H9 (cell line): Measurements from ENCODE around the gene MRPL3. TPM values are rescaled to one million over a fixed set of nuclear protein-coding genes. Genes with fewer than 3 reads are reported as not detected.

Experiments
- DNase-seq: peaks from one replicate; pipeline ENCODE4 v3.0.0-alpha.2; 2017
- H2AFZ ChIP-seq: one replicate; pipeline ENCODE4 v1.6.1; 2013; ENCODE audit warnings: mild to moderate bottlenecking, low read length, control low read depth, moderate library complexity
- H2AK5ac ChIP-seq: 2 replicates; pipeline ENCODE4 v1.6.1; 2013; ENCODE audit warnings: low read length, control low read depth, mixed read lengths; ENCODE audit not compliant: insufficient read length
- H2BK120ac ChIP-seq: one replicate; pipeline ENCODE4 v1.6.1; 2013; ENCODE audit warnings: low read depth, mild to moderate bottlenecking, low read length, control low read depth, inconsistent platforms; ENCODE audit not compliant: poor library complexity, severe bottlenecking
- H2BK12ac ChIP-seq: 2 replicates; pipeline ENCODE4 v1.6.1; 2013; ENCODE audit warnings: low read length, control low read depth, mixed read lengths, low read depth; ENCODE audit not compliant: insufficient read length
- H2BK15ac ChIP-seq: 2 replicates; pipeline ENCODE4 v1.6.1; 2013; ENCODE audit warnings: low read depth, low read length, control low read depth
- H2BK20ac ChIP-seq: one replicate; pipeline ENCODE4 v1.6.1; 2013; ENCODE audit warnings: low read depth, mild to moderate bottlenecking, low read length, control low read depth, inconsistent platforms; ENCODE audit not compliant: poor library complexity, severe bottlenecking
- H2BK5ac ChIP-seq: 2 replicates; pipeline ENCODE4 v1.6.1; 2013; ENCODE audit warnings: low read length, control low read depth, mixed read lengths; ENCODE audit not compliant: insufficient read length
- H3K14ac ChIP-seq: 2 replicates; pipeline ENCODE4 v1.6.1; 2013; ENCODE audit warnings: low read length, control low read depth; ENCODE audit not compliant: insufficient read depth
- H3K18ac ChIP-seq: 2 replicates; pipeline ENCODE4 v1.6.1; 2013; ENCODE audit warnings: low read depth, mild to moderate bottlenecking, mixed read lengths, low read length, control low read depth; ENCODE audit not compliant: insufficient read length
- H3K23ac ChIP-seq: 2 replicates; pipeline ENCODE4 v1.6.1; 2013; ENCODE audit warnings: low read length, control low read depth, mixed read lengths, low read depth; ENCODE audit not compliant: insufficient read length
- H3K23me2 ChIP-seq: 2 replicates; pipeline ENCODE4 v1.6.1; 2013; ENCODE audit warnings: low read depth, mild to moderate bottlenecking, mixed read lengths, low read length, control low read depth; ENCODE audit not compliant: insufficient read length, poor library complexity, severe bottlenecking
- H3K27ac ChIP-seq: 2 replicates; pipeline ENCODE4 v1.5.1; 2013; ENCODE audit warnings: low read length, control low read depth, mixed read lengths, low read depth; ENCODE audit not compliant: insufficient read length
- H3K27me3 ChIP-seq: 2 replicates; pipeline ENCODE4 v1.6.1; 2013; ENCODE audit warnings: low read length, control low read depth, inconsistent platforms; ENCODE audit not compliant: insufficient read depth
- H3K4ac ChIP-seq: 2 replicates; pipeline ENCODE4 v1.6.1; 2013; ENCODE audit warnings: low read depth, mild to moderate bottlenecking, control low read depth, inconsistent platforms, low read length, moderate library complexity
- H3K4me1 ChIP-seq: 2 replicates; pipeline ENCODE4 v1.6.1; 2013; ENCODE audit warnings: low read length, control low read depth, inconsistent platforms; ENCODE audit not compliant: insufficient read depth
- H3K4me2 ChIP-seq: 2 replicates; pipeline ENCODE4 v1.6.1; 2013; ENCODE audit warnings: low read length, control low read depth, mixed read lengths; ENCODE audit not compliant: insufficient read length, insufficient read depth
- H3K56ac ChIP-seq: 2 replicates; pipeline ENCODE4 v1.6.1; 2013; ENCODE audit warnings: low read depth, mild to moderate bottlenecking, mixed read lengths, low read length, control low read depth; ENCODE audit not compliant: insufficient read length
- H3K79me1 ChIP-seq: 2 replicates; pipeline ENCODE4 v1.6.1; 2013; ENCODE audit warnings: low read depth, mild to moderate bottlenecking, moderate library complexity, low read length, control low read depth, inconsistent platforms; ENCODE audit not compliant: insufficient read depth, poor library complexity, severe bottlenecking
- H3K79me2 ChIP-seq: 2 replicates; pipeline ENCODE4 v1.6.1; 2013; ENCODE audit warnings: low read length, control low read depth, inconsistent platforms; ENCODE audit not compliant: insufficient read depth
- H3K9ac ChIP-seq: 2 replicates; pipeline ENCODE4 v1.6.1; 2013; ENCODE audit warnings: low read length, control low read depth, mixed read lengths; ENCODE audit not compliant: insufficient read length; ENCODE audit errors: extremely low read depth
- H3K9me3 ChIP-seq: one replicate; pipeline ENCODE4 v1.6.1; 2013; ENCODE audit warnings: low read depth, low read length, inconsistent platforms; ENCODE audit not compliant: control insufficient read depth
- H3T11ph ChIP-seq: one replicate; pipeline ENCODE4 v1.6.1; 2013; ENCODE audit warnings: mild to moderate bottlenecking, low read length, control low read depth, inconsistent platforms
- H4K20me1 ChIP-seq: one replicate; pipeline ENCODE4 v1.6.1; 2013; ENCODE audit not compliant: control insufficient read depth, insufficient read length, insufficient read depth
- H4K5ac ChIP-seq: 2 replicates; pipeline ENCODE4 v1.6.1; 2013; ENCODE audit warnings: low read depth, mild to moderate bottlenecking, mixed read lengths, low read length, control low read depth; ENCODE audit not compliant: insufficient read length
- H4K8ac ChIP-seq: replicated peaks from 2 replicates; pipeline ENCODE4 v1.6.1; 2013; ENCODE audit warnings: low read length, control low read depth, mixed read lengths, low read depth; ENCODE audit not compliant: insufficient read length
- H4K91ac ChIP-seq: 2 replicates; pipeline ENCODE4 v1.6.1; 2013; ENCODE audit warnings: low read depth, mild to moderate bottlenecking, moderate library complexity, mixed read lengths, low read length, control low read depth; ENCODE audit not compliant: insufficient read length
- H3K27ac Mint-ChIP-seq, 3 experiments: 2 replicates in 2 of 3; 3 replicates in 1 of 3; pipeline ENCODE4 v1.8.0; 2020 to 2021; ENCODE audit warnings: mixed read lengths in 3 of 3, mild to moderate bottlenecking in 1 of 3, moderate library complexity in 1 of 3
- H3K27me3 Mint-ChIP-seq: 2 replicates; pipeline ENCODE4 v1.8.0; 2021; ENCODE audit warnings: low read depth, mild to moderate bottlenecking, moderate library complexity, mixed read lengths
- H3K36me3 Mint-ChIP-seq, 3 experiments: 2 replicates in 2 of 3; 3 replicates in 1 of 3; pipeline ENCODE4 v1.8.0; 2020 to 2021; ENCODE audit warnings: low read depth in 3 of 3, mixed read lengths in 3 of 3; ENCODE audit not compliant: insufficient read depth in 1 of 3
- H3K4me1 Mint-ChIP-seq, 2 experiments: 2 replicates each; pipeline ENCODE4 v1.8.0; 2020; ENCODE audit warnings: mixed read lengths in 2 of 2
- H3K4me3 Mint-ChIP-seq, 2 experiments: 2 replicates in 1 of 2; 3 replicates in 1 of 2; pipeline ENCODE4 v1.8.0; 2020 to 2021; ENCODE audit warnings: mild to moderate bottlenecking in 2 of 2, mixed read lengths in 2 of 2, moderate library complexity in 1 of 2
- H3K9me3 Mint-ChIP-seq, 2 experiments: 2 replicates in 1 of 2; 3 replicates in 1 of 2; pipeline ENCODE4 v1.8.0; 2020; ENCODE audit warnings: mild to moderate bottlenecking in 2 of 2, mixed read lengths in 2 of 2, moderate library complexity in 1 of 2
- WGBS: extraction: QIAGEN DNeasy Blood & Tissue Kit; methylation state at CpG from one replicate; pipeline ENCODE4 v1.1.7; 2013; ENCODE audit warnings: missing lambda C conversion rate, low lambda C conversion rate, mixed read lengths; ENCODE audit not compliant: insufficient read length; ENCODE audit errors: extremely low coverage; 5-methylcytosine and 5-hydroxymethylcytosine counted together
- total RNA-seq: library from RNA; stranded (reverse); gene quantifications from 2 replicates; pipeline ENCODE4 v1.2.1, GENCODE V29; 2021
- TF ChIP-seq, protein P1 (sequence below): fragments of 200-600 bp; sonication (generic); conservative IDR thresholded peaks from 3 replicates; pipeline ENCODE4 v1.8.0; 2021; ENCODE audit warnings: antibody characterized with exemption, mild to moderate bottlenecking

MRPL3 gene
- total RNA-seq, 1 experiment from 2014 or later = 154 TPM

DNA sequence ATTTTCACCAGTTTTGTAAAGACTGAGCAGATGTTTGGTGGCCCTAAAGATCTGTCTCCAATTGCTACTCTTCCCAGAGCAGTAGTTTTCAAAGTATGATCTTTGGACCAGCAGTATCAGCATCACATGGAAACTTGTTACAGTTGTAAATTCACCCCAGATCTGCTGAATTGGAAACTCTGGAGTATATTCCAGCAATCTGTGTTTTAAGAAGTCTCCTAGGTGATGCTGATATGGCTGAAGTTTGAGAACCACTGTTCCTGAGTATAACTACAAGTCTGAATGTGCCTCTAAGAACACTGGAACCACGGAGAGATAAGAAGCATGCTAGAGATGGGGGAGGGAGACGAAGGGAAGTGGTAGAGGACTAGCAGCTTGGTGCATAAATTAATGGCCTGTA is 75.5 kb downstream of the MRPL3 start:
- H3K9me3 Mint-ChIP-seq = no peaks in the 10 kb centered on the region
- peaks cover 3 to 6% of the 10 kb centered on the region in 2 experiments; a peak in 3 of 4 replicates for H3K4me1 Mint-ChIP-seq
- Histone ChIP-seq H3K79me2 (no peaks in the 10 kb centered on the region), H3K4me1 (peaks cover 6% of the 10 kb centered on the region), H3K4me2 (no peak overlapping the region), H3K9me3 (no peaks in the 10 kb centered on the region), H2BK12ac (no peak overlapping the region), H3K27ac (no peak overlapping the region), H3K18ac (no peak overlapping the region), H3K27me3 (no peaks in the 10 kb centered on the region), H4K5ac (no peak overlapping the region), H4K8ac (no peak overlapping the region), H4K20me1 (no peaks in the 10 kb centered on the region), H3K9ac (no peak overlapping the region), H2BK15ac (no peak overlapping the region), H2BK20ac (no peak overlapping the region), H2BK5ac (no peak overlapping the region), H2AFZ (no peak overlapping the region), H4K91ac (no peak overlapping the region), H3K14ac (no peak overlapping the region), H2BK120ac (no peak overlapping the region), H2AK5ac (no peak overlapping the region), H3T11ph (no peak overlapping the region), H3K56ac (no peak overlapping the region), H3K23me2 (no peaks in the 10 kb centered on the region), H3K23ac (no peak overlapping the region), H3K79me1 (no peaks in the 10 kb centered on the region), H3K4ac (no peak overlapping the region)
- DNase-seq = no peak
- no CpG with 5 or more reads among the region's 2 CpGs for WGBS
- no peaks in the 10 kb centered on the region for H3K36me3 Mint-ChIP-seq
- no peak overlapping the region for H3K4me3 Mint-ChIP-seq
- TF ChIP-seq, protein P1, sequence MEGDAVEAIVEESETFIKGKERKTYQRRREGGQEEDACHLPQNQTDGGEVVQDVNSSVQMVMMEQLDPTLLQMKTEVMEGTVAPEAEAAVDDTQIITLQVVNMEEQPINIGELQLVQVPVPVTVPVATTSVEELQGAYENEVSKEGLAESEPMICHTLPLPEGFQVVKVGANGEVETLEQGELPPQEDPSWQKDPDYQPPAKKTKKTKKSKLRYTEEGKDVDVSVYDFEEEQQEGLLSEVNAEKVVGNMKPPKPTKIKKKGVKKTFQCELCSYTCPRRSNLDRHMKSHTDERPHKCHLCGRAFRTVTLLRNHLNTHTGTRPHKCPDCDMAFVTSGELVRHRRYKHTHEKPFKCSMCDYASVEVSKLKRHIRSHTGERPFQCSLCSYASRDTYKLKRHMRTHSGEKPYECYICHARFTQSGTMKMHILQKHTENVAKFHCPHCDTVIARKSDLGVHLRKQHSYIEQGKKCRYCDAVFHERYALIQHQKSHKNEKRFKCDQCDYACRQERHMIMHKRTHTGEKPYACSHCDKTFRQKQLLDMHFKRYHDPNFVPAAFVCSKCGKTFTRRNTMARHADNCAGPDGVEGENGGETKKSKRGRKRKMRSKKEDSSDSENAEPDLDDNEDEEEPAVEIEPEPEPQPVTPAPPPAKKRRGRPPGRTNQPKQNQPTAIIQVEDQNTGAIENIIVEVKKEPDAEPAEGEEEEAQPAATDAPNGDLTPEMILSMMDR = no peak
- H3K27ac Mint-ChIP-seq = no peak overlapping the region
- H3K27me3 Mint-ChIP-seq = no peaks in the 10 kb centered on the region; the same call in 1 of the 2 replicates
